Stimulated activated naive CD4-positive, alpha-beta T cell (primary cell): ENCODE data around the gene TSPOAP1.

ENCODE experiments used
- DNase-seq, 6 experiments: peaks; one replicate each; lab custom pipeline; 2025; lab: John Stamatoyannopoulos, UW

TSPOAP1 gene

GRCh38 chr17:58316260-58316960 is 12.2 kb downstream of the TSPOAP1 start:
- no peak for DNase-seq

GRCh38 chr17:58315750-58316149 is 12.8 kb downstream of the TSPOAP1 start:
- DNase-seq = no peak

GRCh38 chr17:58315281-58315711 is 13.3 kb downstream of the TSPOAP1 start:
- DNase-seq = no peak

GRCh38 chr17:58314706-58315015 is 13.9 kb downstream of the TSPOAP1 start:
- DNase-seq = no peak

GRCh38 chr17:58313815-58314705 is 14.5 kb downstream of the TSPOAP1 start:
- DNase-seq = no peak

- no peak for DNase-seq
These were observed 15.8 kb downstream of the TSPOAP1 start for GRCh38 chr17:58312829-58313228.

- DNase-seq = no peak
These were observed 16.5 kb downstream of the TSPOAP1 start for GRCh38 chr17:58312021-58312630.

GRCh38 chr17:58311429-58311894 is 17.1 kb downstream of the TSPOAP1 start:
- no peak for DNase-seq

- DNase-seq = no peak
These were observed 17.8 kb downstream of the TSPOAP1 start for GRCh38 chr17:58310511-58311428.

GRCh38 chr17:58309918-58310259 is 18.7 kb downstream of the TSPOAP1 start:
- no peak for DNase-seq

- no peak for DNase-seq
These were observed 19.3 kb downstream of the TSPOAP1 start for GRCh38 chr17:58308985-58309917.

- no peak for DNase-seq
These were observed 20.2 kb downstream of the TSPOAP1 start for GRCh38 chr17:58308173-58308984.

GRCh38 chr17:58307468-58308172 is 21.0 kb downstream of the TSPOAP1 start:
- DNase-seq = no peak

GRCh38 chr17:58306131-58306951 is 22.3 kb downstream of the TSPOAP1 start:
- no peak for DNase-seq

- DNase-seq = no peak
These were observed 23.0 kb downstream of the TSPOAP1 start for GRCh38 chr17:58305626-58306025.

- no peak for DNase-seq
These were observed 23.7 kb downstream of the TSPOAP1 start for GRCh38 chr17:58304750-58305486.

GRCh38 chr17:58303971-58304749 is 24.4 kb downstream of the TSPOAP1 start:
- peak; percentile 15 to 66 (median 35) for DNase-seq
